OCI-LY1 (cell line): ENCODE measurements around the gene CCDC43.

Experiments used
- EZH2 ChIP-seq: fragments of 200-600 bp; sonication (generic), shearing (Covaris generic); IDR thresholded peaks from 2 replicates; pipeline ENCODE4 v1.8.0; 2017; ENCODE audit warnings: borderline replicate concordance, mixed run types, mild to moderate bottlenecking, antibody characterized with exemption, low read length, moderate library complexity, mixed read lengths
- TF ChIP-seq, protein P1 (sequence below): fragments of 200-600 bp; sonication (generic), shearing (Covaris generic); IDR thresholded peaks from 2 replicates; pipeline ENCODE4 v1.5.1; 2017; ENCODE audit warnings: mild to moderate bottlenecking, antibody characterized with exemption, low read length, moderate library complexity, mixed read lengths

DNA sequence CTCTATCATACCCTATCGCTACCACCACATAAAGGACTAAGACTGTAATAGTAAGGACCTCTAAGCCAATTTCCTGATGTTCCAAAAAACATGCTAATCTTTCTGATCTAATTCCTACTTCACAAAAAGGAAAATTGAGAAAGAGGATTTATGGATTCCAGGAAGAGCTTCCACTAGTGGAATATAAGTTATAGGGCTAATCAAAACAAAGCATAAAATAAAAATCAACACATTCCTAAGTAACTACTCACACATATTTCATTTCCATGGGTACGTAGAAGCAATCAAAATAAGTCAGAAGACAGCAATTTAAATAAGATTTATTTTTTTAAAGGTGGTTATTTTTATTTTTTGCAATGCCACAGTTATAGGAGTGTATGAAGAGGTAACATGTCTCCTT is 12.4 kb downstream of the CCDC43 start:
- TF ChIP-seq, protein P1, sequence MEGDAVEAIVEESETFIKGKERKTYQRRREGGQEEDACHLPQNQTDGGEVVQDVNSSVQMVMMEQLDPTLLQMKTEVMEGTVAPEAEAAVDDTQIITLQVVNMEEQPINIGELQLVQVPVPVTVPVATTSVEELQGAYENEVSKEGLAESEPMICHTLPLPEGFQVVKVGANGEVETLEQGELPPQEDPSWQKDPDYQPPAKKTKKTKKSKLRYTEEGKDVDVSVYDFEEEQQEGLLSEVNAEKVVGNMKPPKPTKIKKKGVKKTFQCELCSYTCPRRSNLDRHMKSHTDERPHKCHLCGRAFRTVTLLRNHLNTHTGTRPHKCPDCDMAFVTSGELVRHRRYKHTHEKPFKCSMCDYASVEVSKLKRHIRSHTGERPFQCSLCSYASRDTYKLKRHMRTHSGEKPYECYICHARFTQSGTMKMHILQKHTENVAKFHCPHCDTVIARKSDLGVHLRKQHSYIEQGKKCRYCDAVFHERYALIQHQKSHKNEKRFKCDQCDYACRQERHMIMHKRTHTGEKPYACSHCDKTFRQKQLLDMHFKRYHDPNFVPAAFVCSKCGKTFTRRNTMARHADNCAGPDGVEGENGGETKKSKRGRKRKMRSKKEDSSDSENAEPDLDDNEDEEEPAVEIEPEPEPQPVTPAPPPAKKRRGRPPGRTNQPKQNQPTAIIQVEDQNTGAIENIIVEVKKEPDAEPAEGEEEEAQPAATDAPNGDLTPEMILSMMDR = no peak
- TF ChIP-seq EZH2 = no peak
